Fibroblast of villous mesenchyme (primary cell): ENCODE measurements around the gene TTBK2. TPM values are rescaled to one million over a fixed set of nuclear protein-coding genes. Genes with fewer than 3 reads are reported as not detected.

Experiments
- DNase-seq: peaks from one replicate; pipeline ENCODE4 v3.0.0-alpha.2; 2010; ENCODE audit warnings: low read depth
- H3K4me3 ChIP-seq: 2 replicates; pipeline ENCODE4 v1.5.1; 2011; ENCODE audit warnings: low read depth, mild to moderate bottlenecking, low read length
- CTCF ChIP-seq: IDR thresholded peaks from 2 replicates; pipeline ENCODE4 v1.5.1; 2012; ENCODE audit warnings: low read depth, mild to moderate bottlenecking, low read length; ENCODE audit not compliant: insufficient read depth
- total RNA-seq: library from RNA; depleted of rRNA; stranded (reverse); fragments of >200 nt; gene quantifications from 2 replicates; pipeline ENCODE4 v1.2.3, GENCODE V29; 2012

Gene TTBK2
- total RNA-seq, 1 donor, result 17.3 TPM

DNA sequence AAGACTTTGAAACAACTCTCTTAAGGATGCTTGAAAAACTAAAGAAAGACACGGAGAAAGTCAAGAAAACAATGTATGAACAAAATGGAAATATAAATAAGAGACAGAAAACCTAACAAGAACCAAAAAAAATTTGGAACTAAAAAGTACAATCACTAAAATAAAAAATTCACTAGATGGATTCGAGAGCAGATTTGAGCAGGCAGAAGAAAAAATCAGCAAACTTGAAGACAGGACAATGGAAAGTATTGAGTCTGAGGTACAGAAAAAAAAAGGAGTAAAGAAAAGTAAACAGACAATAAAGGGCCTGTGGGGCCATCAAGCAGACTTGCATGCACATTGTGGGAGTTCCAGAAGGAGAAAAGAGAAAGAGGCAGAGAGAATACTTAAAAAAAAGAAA lies 170.3 kb downstream of the TTBK2 start:
- DNase-seq, result no peak
- no peak overlapping the region for H3K4me3 ChIP-seq
- TF ChIP-seq CTCF, result no peak

- DNase-seq, result no peak
Observed at GRCh38 chr15:42749266-42749665, 171.3 kb downstream of the TTBK2 start.

DNA sequence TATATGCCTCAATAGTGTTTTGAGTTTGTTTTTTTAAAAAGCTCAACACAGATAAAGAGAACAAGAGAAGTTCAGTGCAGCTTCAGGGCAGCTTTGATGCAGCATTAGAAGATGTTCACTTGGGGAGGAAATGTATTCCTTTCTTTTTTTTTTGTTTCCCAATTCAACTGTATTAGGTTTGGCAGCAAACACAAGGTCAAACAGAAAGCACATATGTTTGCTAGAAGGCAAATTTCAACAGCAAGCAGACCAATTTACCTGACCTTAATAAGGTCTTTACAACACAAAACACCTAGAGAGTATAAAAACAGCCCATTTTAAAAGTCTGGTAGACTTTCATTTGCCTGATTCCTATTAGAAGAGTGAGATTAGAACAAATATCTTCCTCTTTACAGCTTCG lies 176.4 kb downstream of the TTBK2 start:
- DNase-seq, result no peak
- H3K4me3 ChIP-seq, result no peak overlapping the region
- no peak for TF ChIP-seq CTCF

More at GRCh38 chr15:42749266-42749665, 171.3 kb downstream of the TTBK2 start:
- H3K4me3 ChIP-seq, result no peak overlapping the region
- TF ChIP-seq CTCF, result no peak

DNA sequence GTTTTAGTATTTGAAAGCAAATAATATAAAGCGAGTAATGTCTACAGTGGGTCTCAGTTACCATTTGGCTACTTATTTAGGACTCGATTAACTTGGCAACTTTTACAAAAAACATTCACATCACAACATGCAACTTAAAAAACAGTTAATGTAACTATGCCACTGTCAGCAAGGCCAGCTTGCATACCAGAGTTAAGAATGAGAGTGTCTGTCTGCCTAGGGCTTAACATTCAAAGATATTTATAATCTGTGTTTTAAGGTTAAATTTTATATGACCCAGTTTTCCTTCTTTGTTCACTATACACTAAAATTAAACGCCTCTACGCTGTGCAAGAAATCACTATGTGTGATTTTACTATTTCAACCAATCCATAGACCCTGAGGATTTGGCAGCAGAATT lies 178.4 kb downstream of the TTBK2 start:
- no peak overlapping the region for H3K4me3 ChIP-seq
- TF ChIP-seq CTCF, result no peak
- DNase-seq, result no peak

GRCh38 chr15:42741710-42742109 lies 178.9 kb downstream of the TTBK2 start:
- TF ChIP-seq CTCF, result no peak
- H3K4me3 ChIP-seq, result no peak overlapping the region
- no peak for DNase-seq

DNA sequence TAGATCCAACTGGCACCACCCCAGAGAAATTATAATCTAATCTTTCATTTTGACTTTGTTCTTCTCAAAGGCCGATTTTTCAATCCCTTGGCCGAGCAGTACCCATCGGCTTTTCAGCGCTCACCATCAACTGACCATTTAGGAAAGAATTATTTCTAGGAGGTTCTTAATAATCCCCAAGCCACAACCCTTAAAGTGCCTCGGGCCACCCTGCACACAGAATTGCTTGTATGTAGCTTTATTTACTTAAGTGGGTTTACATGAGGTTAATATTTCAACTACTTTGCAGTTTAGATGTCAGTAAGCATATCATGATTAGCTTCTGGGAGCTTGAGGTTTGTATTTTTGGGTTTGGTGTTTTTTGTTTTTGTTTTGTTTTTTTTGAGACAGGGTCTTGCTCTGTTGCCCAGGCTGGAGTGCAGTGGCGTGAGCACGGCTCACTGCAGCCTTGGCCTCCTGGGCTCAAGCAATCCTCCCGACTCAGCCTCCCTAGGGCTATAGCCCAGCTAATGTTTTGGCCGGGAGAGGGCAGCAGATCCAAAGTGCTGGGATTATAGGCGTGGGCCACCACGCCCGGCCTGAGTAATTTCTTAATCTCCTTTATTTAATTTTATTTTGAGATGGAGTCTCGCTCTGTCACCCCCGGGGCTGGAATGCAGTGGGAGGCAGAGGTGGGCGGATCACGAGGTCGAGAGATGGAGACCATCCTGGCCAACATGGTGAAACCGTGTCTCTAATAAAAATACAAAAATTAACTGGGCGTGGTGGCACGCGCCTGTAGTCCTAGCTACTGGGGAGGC lies 182.8 kb downstream of the TTBK2 start:
- peak overlapping the region; percentile 59 for H3K4me3 ChIP-seq
- peak; percentile 10 for DNase-seq
- TF ChIP-seq CTCF, result peak; percentile 23
